ENCODE data around the gene PLPP4.
"Not testable (repeated sequence)": the region's sequence is repeated elsewhere in the genome, so short reads cannot be mapped to it uniquely, and the experiment has no call there.

PLPP4 gene

GRCh38 chr10:120486671-120487205 lies 29.7 kb downstream of the PLPP4 start:
- peak; percentile 18 for DNase-seq (ENCODE audit: low spot score)

GRCh38 chr10:120490288-120490687 lies 33.3 kb downstream of the PLPP4 start:
- no peak for DNase-seq (ENCODE audit: low spot score)

- peak; percentile 7 for DNase-seq (ENCODE audit: low spot score)
Observed at GRCh38 chr10:120492346-120492745, 35.3 kb downstream of the PLPP4 start.

- DNase-seq (ENCODE audit: low spot score) = peak; percentile 25
Observed at GRCh38 chr10:120493411-120494312, 36.6 kb downstream of the PLPP4 start.

- peak; percentile 21 for DNase-seq (ENCODE audit: low spot score)
Observed at GRCh38 chr10:120494313-120494710, 37.3 kb downstream of the PLPP4 start.

GRCh38 chr10:120495226-120496009 lies 38.4 kb downstream of the PLPP4 start:
- peak; percentile 11 for DNase-seq (ENCODE audit: low spot score)

GRCh38 chr10:120499883-120500282 lies 42.9 kb downstream of the PLPP4 start:
- no peak for DNase-seq (ENCODE audit: low spot score)

GRCh38 chr10:120503689-120504088 lies 46.7 kb downstream of the PLPP4 start:
- DNase-seq (ENCODE audit: low spot score) = no peak

- not testable (repeated sequence) for DNase-seq (ENCODE audit: low spot score)
Observed at GRCh38 chr10:120504227-120504626, 47.2 kb downstream of the PLPP4 start.

- DNase-seq (ENCODE audit: low spot score) = no peak
Observed at GRCh38 chr10:120505056-120505455, 48.0 kb downstream of the PLPP4 start.

GRCh38 chr10:120505866-120506265 lies 48.8 kb downstream of the PLPP4 start:
- no peak for DNase-seq (ENCODE audit: low spot score)

- DNase-seq (ENCODE audit: low spot score) = no peak
Observed at GRCh38 chr10:120506674-120507073, 49.6 kb downstream of the PLPP4 start.

GRCh38 chr10:120507175-120507574 lies 50.1 kb downstream of the PLPP4 start:
- DNase-seq (ENCODE audit: low spot score) = no peak

- no peak for DNase-seq (ENCODE audit: low spot score)
Observed at GRCh38 chr10:120507651-120508050, 50.6 kb downstream of the PLPP4 start.

GRCh38 chr10:120508393-120508792 lies 51.4 kb downstream of the PLPP4 start:
- no peak for DNase-seq (ENCODE audit: low spot score)

- no peak for DNase-seq (ENCODE audit: low spot score)
Observed at GRCh38 chr10:120508966-120509365, 51.9 kb downstream of the PLPP4 start.

- no peak for DNase-seq (ENCODE audit: low spot score)
Observed at GRCh38 chr10:120511165-120511564, 54.1 kb downstream of the PLPP4 start.

GRCh38 chr10:120513307-120513796 lies 56.3 kb downstream of the PLPP4 start:
- DNase-seq (ENCODE audit: low spot score) = no peak

- DNase-seq (ENCODE audit: low spot score) = peak; percentile 76
Observed at GRCh38 chr10:120514035-120514620, 57.1 kb downstream of the PLPP4 start.

GRCh38 chr10:120514959-120515358 lies 57.9 kb downstream of the PLPP4 start:
- DNase-seq (ENCODE audit: low spot score) = no peak

- no peak for DNase-seq (ENCODE audit: low spot score)
Observed at GRCh38 chr10:120515741-120516140, 58.7 kb downstream of the PLPP4 start.

GRCh38 chr10:120516426-120516825 lies 59.4 kb downstream of the PLPP4 start:
- no peak for DNase-seq (ENCODE audit: low spot score)
